Stimulated activated CD4-positive, alpha-beta T cell treated with anti-CD3 and anti-CD28 coated beads, TNF-alpha, amount 100 ng/mL, for 24 hours (primary cell): ENCODE results near the gene PI4K2B.
"Not testable (repeated sequence)": the region's sequence is repeated elsewhere in the genome, so short reads cannot be mapped to it uniquely, and the experiment has no call there.

Experiments
- DNase-seq, 3 experiments: peaks; one replicate each; pipeline ENCODE4 v3.0.0-alpha.2; 2020; ENCODE audit warnings: low read depth in 3 of 3

The PI4K2B gene

GRCh38 chr4:25233737-25234389 is at the start of gene PI4K2B:
Gene PI4K2B, plus strand, starts transcription at chr4:25234033. Its CDS starts 131 bp downstream, at chr4:25234164.
- peak; percentile 86 to 92 (median 91) for DNase-seq

GRCh38 chr4:25184056-25184455 is 49.8 kb upstream of the PI4K2B start:
- DNase-seq = no peak

- DNase-seq = no peak
These were observed 43.4 kb upstream of the PI4K2B start for GRCh38 chr4:25190407-25190806.

GRCh38 chr4:25198713-25199112 is 35.1 kb upstream of the PI4K2B start:
- no peak for DNase-seq

- DNase-seq = no peak
These were observed 25.8 kb upstream of the PI4K2B start for GRCh38 chr4:25207997-25208396.

GRCh38 chr4:25209702-25210101 is 24.1 kb upstream of the PI4K2B start:
- no peak for DNase-seq

GRCh38 chr4:25211721-25212120 is 22.1 kb upstream of the PI4K2B start:
- no peak for DNase-seq

GRCh38 chr4:25212822-25213221 is 21.0 kb upstream of the PI4K2B start:
- DNase-seq = no peak

- no peak for DNase-seq
These were observed 20.4 kb upstream of the PI4K2B start for GRCh38 chr4:25213347-25213979.

- not testable (repeated sequence) for DNase-seq
These were observed 19.1 kb upstream of the PI4K2B start for GRCh38 chr4:25214750-25215149.

- no peak for DNase-seq
These were observed 18.3 kb upstream of the PI4K2B start for GRCh38 chr4:25215511-25215910.

- no peak for DNase-seq
These were observed 12.5 kb upstream of the PI4K2B start for GRCh38 chr4:25221377-25221776.

- DNase-seq = no peak
These were observed 9.9 kb upstream of the PI4K2B start for GRCh38 chr4:25223802-25224375.

- no peak for DNase-seq
These were observed 4.0 kb upstream of the PI4K2B start for GRCh38 chr4:25229804-25230203.

- DNase-seq = no peak
These were observed 639 bp upstream of the PI4K2B start for GRCh38 chr4:25233194-25233593.

- DNase-seq = peak in 1 of 3 experiments; percentile 21
These were observed 847 bp downstream of the PI4K2B start for GRCh38 chr4:25234390-25235370.

GRCh38 chr4:25235401-25235800 is 1.6 kb downstream of the PI4K2B start:
- no peak for DNase-seq

- not testable (repeated sequence) for DNase-seq
These were observed 2.2 kb downstream of the PI4K2B start for GRCh38 chr4:25236030-25236429.

- no peak for DNase-seq
These were observed 3.1 kb downstream of the PI4K2B start for GRCh38 chr4:25236971-25237370.

GRCh38 chr4:25238052-25238451 is 4.2 kb downstream of the PI4K2B start:
- DNase-seq = no peak

GRCh38 chr4:25239528-25239927 is 5.7 kb downstream of the PI4K2B start:
- not testable (repeated sequence) for DNase-seq

GRCh38 chr4:25240754-25241210 is 6.9 kb downstream of the PI4K2B start:
- DNase-seq = not testable (repeated sequence)
